Suprapubic skin (tissue), 4 donors: ENCODE measurements around the gene PTP4A2. TPM values are rescaled to one million over a fixed set of nuclear protein-coding genes. Genes with fewer than 3 reads are reported as not detected.

ENCODE experiments used
- DNase-seq, 2 donors: peaks; one replicate each; pipeline ENCODE4 v3.0.0-alpha.2; 2019; ENCODE audit warnings: low spot score in 2 of 2
- H3K27ac ChIP-seq: fragments of 200-600 bp; sonication (generic); one replicate; pipeline ENCODE4 v1.5.1; 2019
- H3K27me3 ChIP-seq: fragments of 200-600 bp; sonication (generic); one replicate; pipeline ENCODE4 v1.5.1; 2019
- H3K36me3 ChIP-seq: fragments of 200-600 bp; sonication (generic); one replicate; pipeline ENCODE4 v1.5.1; 2019
- H3K4me1 ChIP-seq: fragments of 200-600 bp; sonication (generic); one replicate; pipeline ENCODE4 v1.5.1; 2019
- H3K4me3 ChIP-seq: fragments of 200-600 bp; sonication (generic); one replicate; pipeline ENCODE4 v1.5.1; 2019; ENCODE audit warnings: mild to moderate bottlenecking
- H3K9me3 ChIP-seq: fragments of 200-600 bp; sonication (generic); one replicate; pipeline ENCODE4 v1.5.1; 2019
- CTCF ChIP-seq, 2 donors: fragments of 200-600 bp in 1 of 2; fragments of 450-650 bp in 1 of 2; sonication (generic) in 1 of 2; IDR thresholded peaks; one replicate each; pipeline ENCODE4 v1.5.1; 2016 to 2019; ENCODE audit warnings: antibody characterized with exemption in 2 of 2, mild to moderate bottlenecking in 1 of 2, moderate library complexity in 1 of 2
- EP300 ChIP-seq: sonication (generic); formaldehyde crosslinking; IDR thresholded peaks from one replicate; pipeline ENCODE4 v1.6.1; 2017; ENCODE audit warnings: antibody characterized with exemption
- POLR2A ChIP-seq, 2 donors: fragments of 450-650 bp; IDR thresholded peaks; one replicate each; pipeline ENCODE4 v1.6.1; 2017; ENCODE audit warnings: antibody characterized with exemption in 2 of 2, mild to moderate bottlenecking in 2 of 2, moderate library complexity in 2 of 2
- POLR2AphosphoS5 ChIP-seq, 3 donors: sonication (generic); formaldehyde crosslinking; IDR thresholded peaks; one replicate each; pipeline ENCODE4 v1.6.1; 2017; ENCODE audit warnings: antibody characterized with exemption in 3 of 3
- WGBS: methylation state at CpG from one replicate; pipeline ENCODE4 v1.1.5; 2018; 5-methylcytosine and 5-hydroxymethylcytosine counted together
- total RNA-seq, 4 donors: library from RNA; depleted of rRNA; stranded (reverse); fragments of >200 nt; gene quantifications; one replicate each; pipeline ENCODE4 v1.1.0, GENCODE V29; 2016

The PTP4A2 gene
- total RNA-seq, 4 donors from 2014 or later: 97.2 to 147 (median 121) TPM

- 1% methylated on average over 2 of the region's 2 CpGs for WGBS
- DNase-seq: no peak
- no peaks in the 10 kb centered on the region for H3K36me3 ChIP-seq
- no peaks in the 10 kb centered on the region for H3K9me3 ChIP-seq
- H3K4me1 ChIP-seq: peaks cover 75% of the 10 kb centered on the region
- H3K27ac ChIP-seq: peak overlapping the region; percentile 97
- no peaks in the 10 kb centered on the region for H3K27me3 ChIP-seq
- peak overlapping the region; percentile 82 for H3K4me3 ChIP-seq
- TF ChIP-seq CTCF (IDR thresholded peaks at IDR 0.05) (no peak), POLR2AphosphoS5 (IDR thresholded peaks at IDR 0.05) (no peak), POLR2A (IDR thresholded peaks at IDR 0.05) (no peak), EP300 (no peak)
Measured at GRCh38 chr1:31936981-31937299, 1.2 kb downstream of the PTP4A2 start.

GRCh38 chr1:31936278-31936980 lies 1.7 kb downstream of the PTP4A2 start:
- no peak for DNase-seq
- H3K36me3 ChIP-seq: no peaks in the 10 kb centered on the region
- 69% methylated on average over 8 of the region's 8 CpGs for WGBS
- H3K27ac ChIP-seq: peak overlapping the region; percentile 97
- no peak for TF ChIP-seq POLR2AphosphoS5 (IDR thresholded peaks at IDR 0.05)
- no peak for TF ChIP-seq POLR2A (IDR thresholded peaks at IDR 0.05)
- no peak for TF ChIP-seq EP300
- TF ChIP-seq CTCF (IDR thresholded peaks at IDR 0.05): no peak
- H3K4me3 ChIP-seq: peak overlapping the region; percentile 82
- peaks cover 80% of the 10 kb centered on the region for H3K4me1 ChIP-seq
- no peaks in the 10 kb centered on the region for H3K27me3 ChIP-seq
- H3K9me3 ChIP-seq: no peaks in the 10 kb centered on the region

GRCh38 chr1:31934706-31935629 lies 3.2 kb downstream of the PTP4A2 start:
- TF ChIP-seq POLR2AphosphoS5 (IDR thresholded peaks at IDR 0.05) (no peak), EP300 (no peak), CTCF (IDR thresholded peaks at IDR 0.05) (no peak), POLR2A (IDR thresholded peaks at IDR 0.05) (no peak)
- DNase-seq: no peak
- Histone ChIP-seq H3K4me1 (peaks cover 84% of the 10 kb centered on the region), H3K36me3 (no peaks in the 10 kb centered on the region), H3K27ac (peak overlapping the region; percentile 70), H3K4me3 (peak overlapping the region; percentile 82), H3K9me3 (no peaks in the 10 kb centered on the region), H3K27me3 (no peaks in the 10 kb centered on the region)
- WGBS: 10% methylated on average over 8 of the region's 8 CpGs

- peak overlapping the region; percentile 20 for H3K27ac ChIP-seq
- no peak overlapping the region for H3K4me3 ChIP-seq
- no peaks in the 10 kb centered on the region for H3K27me3 ChIP-seq
- TF ChIP-seq POLR2AphosphoS5 (IDR thresholded peaks at IDR 0.05): no peak
- TF ChIP-seq POLR2A (IDR thresholded peaks at IDR 0.05): no peak
- TF ChIP-seq EP300: no peak
- no peak for TF ChIP-seq CTCF (IDR thresholded peaks at IDR 0.05)
- peaks cover 78% of the 10 kb centered on the region for H3K4me1 ChIP-seq
- no peaks in the 10 kb centered on the region for H3K36me3 ChIP-seq
- no peak for DNase-seq
- 53% methylated on average over 6 of the region's 6 CpGs for WGBS
- no peaks in the 10 kb centered on the region for H3K9me3 ChIP-seq
Measured at GRCh38 chr1:31932491-31933316, 5.5 kb downstream of the PTP4A2 start.
